ENCODE measurements around the gene BCL7A.
"Not testable (repeated sequence)": the region's sequence is repeated elsewhere in the genome, so short reads cannot be mapped to it uniquely, and the experiment has no call there.

Gene BCL7A

DNA sequence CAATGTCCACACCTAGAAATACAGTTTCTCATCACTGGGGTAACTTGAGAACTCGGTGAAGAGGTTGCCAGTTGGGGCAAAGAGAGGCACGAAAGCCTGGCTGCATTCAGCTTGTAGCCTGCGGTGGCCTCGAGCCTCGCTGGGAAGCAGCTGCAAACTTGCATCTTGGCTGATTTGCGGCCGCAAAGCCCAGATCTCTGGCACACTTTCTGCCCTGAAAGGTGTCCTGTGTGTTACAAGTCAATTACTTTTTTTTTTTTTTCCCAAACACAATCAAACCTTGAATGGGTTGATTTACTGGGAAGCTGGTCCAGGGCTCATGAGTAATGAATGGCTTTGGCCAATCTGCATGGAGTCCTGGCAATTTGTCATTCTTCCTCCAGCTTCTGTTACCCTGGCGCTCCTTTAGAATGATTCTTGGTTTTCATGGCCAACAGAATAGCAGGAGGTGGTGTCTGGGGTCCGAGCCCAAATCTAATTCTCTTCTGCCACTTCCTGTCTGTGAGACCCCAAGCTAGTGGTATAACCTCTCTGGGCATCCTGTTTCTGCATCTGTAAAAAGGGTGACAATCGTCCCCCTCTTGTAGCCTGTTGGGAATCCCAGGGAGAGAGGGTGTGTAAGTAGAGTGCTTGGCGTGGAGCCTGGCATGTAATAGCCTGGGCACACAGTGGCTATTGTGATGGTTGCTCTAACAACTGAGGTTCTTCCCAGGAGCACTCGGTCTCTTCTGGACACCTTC is 6.7 kb downstream of the BCL7A start:
- DNase-seq: no peak

- no peak for DNase-seq
These were observed 7.3 kb downstream of the BCL7A start for GRCh38 chr12:122028905-122029560.

GRCh38 chr12:122029620-122030423 is 8.1 kb downstream of the BCL7A start:
- DNase-seq: no peak

- DNase-seq: no peak
These were observed 8.8 kb downstream of the BCL7A start for GRCh38 chr12:122030424-122031035.

GRCh38 chr12:122031342-122032216 is 9.9 kb downstream of the BCL7A start:
- DNase-seq: no peak

GRCh38 chr12:122032580-122032979 is 10.9 kb downstream of the BCL7A start:
- DNase-seq: no peak

GRCh38 chr12:122035292-122035691 is 13.6 kb downstream of the BCL7A start:
- DNase-seq: no peak

DNA sequence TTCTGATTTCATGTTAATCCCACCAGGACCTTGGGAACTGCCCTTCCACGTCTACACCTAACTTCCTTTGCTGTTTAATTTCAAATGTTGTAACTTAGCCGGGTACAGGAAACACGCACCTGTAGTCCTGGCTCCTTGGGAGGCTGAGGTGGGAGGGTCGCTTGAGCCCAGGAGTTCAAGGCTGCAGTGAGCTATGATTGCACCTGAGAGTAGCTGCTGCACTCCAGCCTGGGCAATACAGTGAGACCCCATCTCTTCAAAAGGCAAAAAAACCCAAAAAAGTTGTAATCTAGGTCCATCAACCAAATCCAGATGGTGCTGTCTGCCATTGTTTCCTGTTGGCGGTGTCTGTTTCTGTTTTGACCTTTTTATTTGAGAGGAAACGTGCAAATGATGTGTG is 14.5 kb downstream of the BCL7A start:
- DNase-seq: no peak

DNA sequence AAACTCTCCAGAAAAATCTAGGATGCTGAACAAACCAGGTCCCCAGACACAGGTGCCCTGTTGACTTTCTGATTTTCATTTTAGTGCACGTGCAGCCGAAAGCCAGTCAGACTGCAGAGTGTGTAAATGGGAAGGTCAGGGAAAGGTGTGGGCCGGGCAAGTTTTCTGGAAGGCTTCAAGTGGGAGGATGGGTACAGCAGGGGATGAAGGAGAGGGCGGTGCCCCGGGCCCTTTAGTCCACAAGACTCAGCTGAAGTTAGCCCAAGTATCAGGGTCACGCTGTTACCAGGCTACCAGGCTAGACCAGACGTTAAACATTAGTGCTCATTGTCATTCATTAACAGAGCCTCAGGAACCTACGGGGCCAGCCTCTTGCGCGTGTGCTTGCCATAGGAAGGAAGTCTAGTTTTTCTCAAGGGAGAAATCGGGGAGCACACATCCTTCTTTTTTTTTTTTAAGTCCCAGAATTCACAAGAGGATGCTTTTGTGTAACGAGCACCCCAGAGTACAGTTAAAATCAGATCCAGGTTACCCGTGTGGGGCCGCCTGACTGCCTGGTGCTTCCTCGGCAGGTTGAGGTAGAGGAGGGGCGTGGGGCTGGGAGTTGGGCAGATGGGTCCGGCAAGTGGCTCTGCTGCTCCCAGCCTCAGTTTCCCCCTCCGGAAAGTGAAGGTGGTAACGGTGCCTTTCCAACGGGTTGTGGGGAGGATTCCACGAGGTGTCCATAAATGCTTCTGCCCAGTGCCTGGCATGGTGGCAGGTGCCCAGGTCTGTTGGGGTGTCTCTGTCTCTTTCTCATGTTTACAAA is 19.1 kb downstream of the BCL7A start:
- no peak for DNase-seq

GRCh38 chr12:122041458-122041857 is 19.8 kb downstream of the BCL7A start:
- DNase-seq: not testable (repeated sequence)

DNA sequence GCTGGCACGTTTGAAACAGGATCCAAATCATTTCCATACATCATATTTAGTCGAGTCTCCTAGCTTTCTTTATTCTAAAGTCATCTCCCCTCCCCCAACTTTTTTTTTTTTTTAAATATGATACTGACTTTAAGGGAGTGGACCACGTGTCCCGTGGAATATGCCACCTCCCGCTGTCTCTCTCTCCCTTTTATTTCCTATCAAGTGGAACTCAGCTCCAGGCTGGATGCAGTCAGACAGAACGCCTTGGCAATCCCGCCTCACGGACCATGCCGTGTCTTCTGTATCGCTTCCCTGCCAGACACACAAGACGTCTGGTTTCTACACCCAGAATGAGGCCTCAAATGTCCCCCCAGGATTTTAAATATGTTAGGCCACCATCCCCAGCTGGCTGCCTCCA is 21.2 kb downstream of the BCL7A start:
- no peak for DNase-seq

- DNase-seq: no peak
These were observed 21.8 kb downstream of the BCL7A start for GRCh38 chr12:122043476-122043875.

GRCh38 chr12:122045262-122045661 is 23.6 kb downstream of the BCL7A start:
- no peak for DNase-seq

GRCh38 chr12:122046145-122046544 is 24.5 kb downstream of the BCL7A start:
- no peak for DNase-seq

DNA sequence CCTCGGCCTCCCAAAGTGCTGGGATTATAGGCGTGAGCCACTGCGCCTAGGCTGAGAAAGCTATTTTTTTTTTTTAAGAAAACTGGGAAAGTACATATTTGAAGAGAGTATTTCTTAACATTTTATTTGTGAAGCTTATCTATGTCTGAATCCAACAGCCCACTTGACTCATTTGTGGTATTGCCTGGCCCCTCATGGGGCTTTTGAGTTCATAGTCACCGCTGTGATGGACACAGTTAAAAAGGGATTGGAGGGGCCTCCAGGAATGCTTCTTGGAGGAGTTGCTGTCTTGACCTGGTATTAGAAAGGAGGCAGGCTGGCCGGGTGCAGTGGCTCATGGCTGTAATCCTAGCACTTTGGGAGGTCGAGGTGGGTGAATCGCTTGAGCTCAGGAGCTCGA is 26.5 kb downstream of the BCL7A start:
- DNase-seq: no peak

DNA sequence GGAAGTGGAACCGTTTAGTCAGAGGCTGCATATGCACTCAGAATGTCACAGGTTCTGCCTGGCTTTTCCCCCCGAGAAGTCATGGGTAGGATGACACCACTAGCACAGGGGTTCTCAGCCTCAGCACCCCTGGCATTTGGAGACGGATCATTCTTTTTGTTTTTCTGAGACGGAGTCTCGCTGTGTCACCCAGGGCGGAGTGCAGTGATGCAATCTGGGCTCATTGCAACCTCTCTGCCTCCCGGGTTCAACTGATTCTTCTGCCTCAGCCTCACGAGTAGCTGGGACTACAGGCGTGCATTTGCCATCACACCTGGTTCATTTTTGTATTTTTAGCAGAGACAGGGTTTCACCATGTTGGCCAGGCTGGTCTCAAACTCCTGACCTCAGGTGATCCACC is 28.1 kb downstream of the BCL7A start:
- DNase-seq: no peak

DNA sequence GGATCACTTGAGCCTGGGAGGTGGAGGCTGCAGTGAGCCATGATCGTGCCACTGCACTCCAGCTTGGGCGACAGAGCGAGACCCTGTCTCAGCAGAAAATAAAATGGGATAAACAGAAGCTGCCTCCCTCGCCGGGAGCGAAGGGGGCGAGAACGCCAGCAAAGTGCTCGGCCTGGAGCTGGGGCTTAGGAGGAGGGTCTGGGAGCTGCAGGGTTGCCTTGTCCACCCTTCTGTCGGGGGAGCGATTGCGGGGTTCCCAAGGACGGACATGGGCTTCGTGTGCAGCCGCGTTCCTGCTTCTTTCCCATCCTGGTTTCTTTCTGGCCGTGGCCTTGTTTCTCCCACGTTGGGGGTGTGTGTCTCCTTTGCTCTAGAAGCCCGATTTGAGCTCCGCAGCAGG is 29.0 kb downstream of the BCL7A start:
- DNase-seq: no peak

- DNase-seq: no peak
These were observed 29.7 kb downstream of the BCL7A start for GRCh38 chr12:122051231-122051876.

GRCh38 chr12:122052285-122052684 is 30.6 kb downstream of the BCL7A start:
- no peak for DNase-seq

DNA sequence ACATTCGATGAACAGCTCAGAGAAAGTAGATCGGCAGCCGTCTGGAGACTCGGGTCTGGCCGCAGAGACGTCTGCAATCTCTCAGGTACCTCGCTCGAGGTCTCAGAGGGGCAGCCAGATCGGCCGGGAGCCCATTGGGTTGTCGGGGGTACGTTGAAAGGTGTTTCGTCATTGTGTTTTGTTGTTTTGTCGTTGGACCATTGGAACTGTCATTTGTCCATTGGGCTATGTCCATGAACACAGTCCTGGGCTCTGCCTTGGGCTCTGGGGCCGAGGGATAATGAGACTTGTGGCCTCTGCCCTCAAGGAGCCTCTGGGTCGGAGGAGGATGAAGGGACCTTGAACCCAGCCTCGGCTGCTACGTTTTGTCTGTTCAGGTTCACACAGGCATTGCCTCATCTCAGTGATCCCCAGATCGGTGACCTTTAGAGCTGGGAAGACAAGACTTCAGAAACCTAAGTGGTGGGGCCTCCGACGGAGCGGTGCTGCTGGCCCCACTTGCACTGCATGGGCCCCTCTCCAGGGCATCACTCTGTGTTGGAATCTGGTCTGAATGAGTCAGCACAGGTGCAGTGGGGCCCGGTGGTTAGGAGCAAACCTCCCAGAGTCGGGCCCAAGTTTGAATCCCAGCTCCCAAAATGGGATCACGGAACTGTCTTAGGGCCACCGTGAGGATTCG is 33.3 kb downstream of the BCL7A start:
- DNase-seq: no peak

All from SHP77 (cell line).